ENCODE data around the gene SOS2.
"Not testable (repeated sequence)": the region's sequence is repeated elsewhere in the genome, so short reads cannot be mapped to it uniquely, and the experiment has no call there.

Gene SOS2

GRCh38 chr14:50083467-50084337 is 147.7 kb downstream of the SOS2 start:
- DNase-seq: no peak

- no peak for DNase-seq
These were observed 148.5 kb downstream of the SOS2 start for GRCh38 chr14:50082784-50083466.

- no peak for DNase-seq
These were observed 149.1 kb downstream of the SOS2 start for GRCh38 chr14:50082308-50082742.

DNA sequence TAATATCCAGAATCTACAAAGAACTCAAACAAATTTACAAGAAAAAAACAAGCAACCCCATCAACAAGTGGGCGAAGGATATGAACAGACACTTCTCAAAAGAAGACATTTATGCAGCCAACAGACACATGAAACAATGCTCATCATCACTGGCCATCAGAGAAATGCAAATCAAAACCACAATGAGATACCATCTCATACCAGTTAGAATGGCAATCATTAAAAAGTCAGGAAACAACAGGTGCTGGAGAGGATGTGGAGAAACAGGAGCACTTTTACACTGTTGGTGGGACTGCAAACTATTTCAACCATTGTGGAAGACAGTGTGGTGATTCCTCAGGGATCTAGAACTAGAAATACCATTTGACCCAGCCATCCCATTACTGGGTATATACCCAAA is 152.3 kb downstream of the SOS2 start:
- not testable (repeated sequence) for DNase-seq

DNA sequence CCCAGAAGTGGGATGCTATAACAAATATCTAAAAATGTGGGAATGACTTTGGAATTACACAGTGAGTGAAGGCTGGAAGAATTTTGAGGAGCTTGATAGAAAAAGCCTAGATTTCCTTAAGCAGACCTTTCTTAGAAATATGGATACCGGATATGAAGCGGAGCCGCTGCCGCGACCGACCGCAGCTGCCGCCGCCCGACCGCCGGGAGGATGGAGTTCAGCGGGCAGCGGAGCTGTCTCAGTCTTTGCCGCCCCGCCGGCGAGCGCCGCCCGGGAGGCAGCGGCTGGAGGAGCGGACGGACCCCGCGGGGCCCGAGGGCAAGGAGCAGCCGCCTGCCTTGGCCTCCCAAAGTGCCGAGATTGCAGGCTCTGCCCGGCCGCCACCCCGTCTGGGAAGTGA is 157.7 kb downstream of the SOS2 start:
- not testable (repeated sequence) for DNase-seq

- no peak for DNase-seq
These were observed 159.0 kb downstream of the SOS2 start for GRCh38 chr14:50072395-50072794.

DNA sequence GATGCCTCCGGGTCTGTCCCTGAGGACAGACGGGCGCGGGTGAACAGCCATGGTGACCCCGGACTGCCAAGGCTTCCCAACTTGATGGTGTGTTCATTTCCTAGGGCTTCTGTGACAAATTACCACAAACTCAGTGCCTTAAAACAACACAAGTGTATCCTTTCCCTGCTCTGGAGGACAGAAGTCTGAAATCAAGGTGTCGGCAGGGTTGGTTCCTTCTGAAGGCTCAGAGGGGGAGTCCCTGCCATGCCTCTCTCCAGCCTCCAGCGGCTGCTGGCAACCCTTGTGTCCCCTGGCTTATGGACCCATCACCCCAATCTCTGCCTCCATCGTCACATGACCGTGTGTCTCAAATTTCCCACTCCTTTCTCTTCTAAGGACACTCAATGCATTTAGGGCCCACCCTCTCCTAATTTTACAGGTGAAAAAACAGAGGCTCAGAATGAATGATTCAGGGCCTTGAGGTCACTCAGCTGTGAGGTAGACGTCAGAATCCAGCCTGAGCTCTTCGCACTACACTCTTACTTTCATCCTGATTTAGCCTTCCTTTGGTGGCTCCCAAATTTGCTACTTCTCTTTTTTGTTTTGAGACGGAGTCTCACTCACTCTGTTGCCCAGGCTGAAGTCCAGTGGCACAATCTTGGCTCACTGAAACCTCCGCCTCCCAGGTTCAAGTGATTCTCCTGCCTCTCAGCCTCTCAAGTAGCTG is 160.4 kb downstream of the SOS2 start:
- DNase-seq: no peak

- DNase-seq: no peak
These were observed 161.1 kb downstream of the SOS2 start for GRCh38 chr14:50070230-50070629.

GRCh38 chr14:50069325-50069724 is 162.1 kb downstream of the SOS2 start:
- no peak for DNase-seq

GRCh38 chr14:50068496-50068895 is 162.9 kb downstream of the SOS2 start:
- no peak for DNase-seq

DNA sequence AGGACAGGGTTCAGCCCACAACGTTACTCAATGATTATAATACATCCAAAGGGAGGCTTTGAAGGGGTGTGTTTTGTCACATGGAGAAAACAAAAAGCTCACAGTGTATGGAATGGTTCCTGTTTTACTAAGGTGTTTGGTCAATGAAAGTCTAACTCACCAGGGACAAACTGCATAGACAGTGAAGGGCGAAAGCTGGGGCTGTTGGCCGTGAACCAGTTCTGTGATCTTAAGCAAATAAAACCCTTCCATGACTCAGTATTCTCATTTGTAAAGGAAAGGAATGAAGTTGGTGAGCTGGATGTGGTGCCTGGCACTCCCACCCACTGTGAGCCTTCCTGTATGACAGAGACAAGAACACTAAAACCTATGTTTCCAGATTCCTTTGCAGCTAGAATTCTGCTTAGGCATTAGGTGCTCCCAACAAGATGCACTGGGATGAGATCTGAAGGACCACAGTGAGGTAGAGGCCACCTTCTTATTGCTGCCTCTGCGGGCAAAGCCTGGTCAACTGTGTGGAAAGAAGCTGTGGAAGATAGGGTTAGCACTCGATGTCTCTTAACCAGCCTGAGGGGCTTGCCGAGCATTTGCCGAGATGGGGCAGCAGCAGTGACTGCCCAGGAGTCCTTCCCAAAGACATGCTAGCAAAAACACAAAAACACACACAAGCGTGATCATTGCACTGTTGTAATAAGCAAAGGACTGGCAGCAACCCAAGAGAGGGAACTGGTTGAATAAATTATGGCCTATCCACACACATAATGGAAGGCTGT is 163.5 kb downstream of the SOS2 start:
- peak; percentile 59 for DNase-seq
